ENCODE measurements around the gene SKIC8.

The SKIC8 gene

DNA sequence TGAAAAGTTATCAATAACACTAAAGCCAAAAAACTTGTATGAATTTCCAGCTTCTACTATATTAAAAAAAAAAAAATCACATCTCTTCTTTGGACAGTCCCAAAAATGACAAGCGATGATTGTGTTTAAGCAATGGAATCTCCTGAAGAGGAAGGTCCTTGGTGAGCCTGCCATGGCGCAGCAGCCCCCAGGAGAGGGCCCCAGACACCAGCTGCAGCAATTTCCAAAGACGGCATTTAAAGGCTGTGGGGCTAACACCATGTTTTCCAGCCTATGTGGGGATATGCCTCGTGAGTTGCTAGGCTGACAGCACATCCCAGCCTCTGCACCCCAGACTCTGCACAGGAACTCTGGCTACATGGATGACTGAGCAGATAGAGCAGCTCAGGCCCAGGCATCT, 14.7 kb downstream of the SKIC8 start:
- DNase-seq = no peak

DNA sequence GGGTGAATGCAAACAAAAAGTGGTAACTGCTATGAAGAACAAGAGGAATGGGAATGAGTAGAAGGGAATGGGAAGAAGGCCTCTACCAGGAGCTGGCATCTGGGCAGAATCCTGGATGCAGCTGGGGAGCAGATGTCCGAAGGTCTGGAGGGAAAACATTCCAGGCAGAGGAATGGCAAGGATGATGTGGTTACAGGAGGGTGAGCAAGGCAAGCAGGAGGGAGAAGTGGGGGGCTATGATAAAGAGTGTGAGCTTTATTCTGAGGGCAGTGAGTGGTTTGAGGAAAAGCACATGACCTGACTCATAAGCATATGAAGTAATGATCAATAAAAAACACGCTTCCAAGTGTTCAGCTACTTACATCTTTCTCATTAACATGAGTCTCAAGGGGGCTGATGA, 17.1 kb downstream of the SKIC8 start:
- no peak for DNase-seq

DNA sequence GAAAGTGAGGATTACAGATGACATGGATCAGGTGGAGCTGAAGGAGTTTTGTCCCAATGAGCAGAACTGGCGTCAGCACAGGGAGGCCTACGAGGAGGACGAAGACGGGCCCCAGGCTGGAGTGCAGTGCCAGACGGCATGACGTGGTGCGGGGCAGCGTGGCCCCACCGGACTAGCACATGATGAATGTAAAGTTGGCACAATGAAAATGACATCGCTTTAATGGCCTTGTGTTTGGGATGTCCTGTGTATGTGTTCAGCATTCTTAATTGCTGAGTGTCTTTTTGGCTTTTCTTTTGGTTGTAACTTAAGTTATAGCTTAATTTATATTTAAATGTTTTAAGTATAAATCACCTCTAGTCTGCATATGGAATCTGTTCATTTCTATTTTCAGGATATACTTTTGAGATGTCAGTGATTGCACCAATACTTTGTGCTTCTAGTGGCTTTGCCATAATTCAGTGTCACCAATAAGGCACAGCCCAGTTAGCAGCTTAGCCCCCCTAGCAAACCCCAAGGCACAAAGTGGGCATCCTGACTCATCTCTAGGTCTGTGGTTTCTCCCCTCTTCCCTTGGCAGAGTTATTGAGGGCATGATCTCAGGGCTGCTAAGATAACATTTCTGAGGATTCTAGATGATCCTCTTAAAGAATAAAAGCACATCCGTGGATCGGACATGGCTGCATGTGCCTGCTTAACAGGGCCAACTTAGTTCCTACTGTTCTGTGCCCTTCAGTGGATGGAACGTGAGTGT, 18.9 kb downstream of the SKIC8 start:
- no peak for DNase-seq

DNA sequence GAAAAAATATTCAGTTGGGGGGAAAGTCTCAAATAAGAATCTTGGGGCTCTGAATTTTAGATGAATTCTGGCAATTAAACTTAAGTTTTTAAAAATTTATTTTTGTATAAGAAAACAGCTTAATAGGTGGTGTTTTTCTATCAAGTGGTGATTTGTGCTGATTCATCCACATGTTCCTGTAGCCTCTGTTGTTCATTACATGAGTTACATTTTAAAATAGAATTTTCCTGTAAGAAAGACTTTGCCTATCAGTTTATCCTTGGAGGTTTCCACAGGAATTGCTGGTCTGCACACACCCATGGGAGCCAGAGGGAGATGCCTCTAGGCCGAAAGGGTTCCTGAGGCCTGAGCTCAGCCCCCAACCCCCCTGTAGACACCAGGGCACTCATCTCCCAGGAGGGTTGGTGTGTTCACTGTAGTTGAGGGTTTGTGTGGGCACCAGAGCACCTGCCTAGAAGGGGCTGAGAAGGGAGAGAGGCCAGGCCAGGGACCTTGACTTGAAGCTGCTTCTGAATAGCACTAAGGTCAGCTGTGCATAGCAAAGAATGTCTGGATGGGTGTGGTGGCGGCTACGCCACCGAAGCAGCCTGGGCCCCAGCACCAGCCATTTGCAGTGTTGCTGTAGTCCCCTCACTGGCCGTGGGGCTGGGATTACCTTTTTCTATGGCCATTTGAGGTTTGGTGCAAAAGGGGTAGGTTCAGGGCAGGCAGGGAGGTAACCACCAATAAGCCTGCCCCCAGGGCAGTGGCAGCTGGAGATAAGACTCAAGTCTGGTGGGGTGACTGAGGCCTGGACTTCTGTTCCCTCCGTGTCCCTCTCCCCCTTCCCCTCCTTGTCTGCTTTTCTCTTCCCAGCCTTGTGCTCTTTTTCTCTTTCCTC, 23.1 kb downstream of the SKIC8 start:
- DNase-seq = no peak

DNA sequence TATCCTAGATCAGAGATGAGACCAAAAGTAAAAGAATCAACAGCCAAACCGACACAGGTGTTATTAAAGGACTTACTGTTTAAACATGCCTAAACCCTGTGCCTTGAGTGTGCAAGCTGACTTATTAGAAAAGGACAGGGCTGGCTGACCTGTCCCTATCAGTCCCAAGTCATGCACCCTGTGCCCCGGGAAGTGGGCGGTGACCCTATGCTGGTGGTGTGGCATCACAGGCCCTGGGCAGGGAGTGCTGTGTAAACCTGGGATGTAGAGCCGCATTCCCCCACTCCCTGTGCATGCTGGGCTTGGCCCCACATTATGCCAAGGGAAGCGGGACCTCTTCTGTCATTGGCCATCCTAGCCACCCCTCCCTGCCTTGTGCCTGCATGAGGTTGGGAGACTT, 24.4 kb downstream of the SKIC8 start:
- no peak for DNase-seq

DNA sequence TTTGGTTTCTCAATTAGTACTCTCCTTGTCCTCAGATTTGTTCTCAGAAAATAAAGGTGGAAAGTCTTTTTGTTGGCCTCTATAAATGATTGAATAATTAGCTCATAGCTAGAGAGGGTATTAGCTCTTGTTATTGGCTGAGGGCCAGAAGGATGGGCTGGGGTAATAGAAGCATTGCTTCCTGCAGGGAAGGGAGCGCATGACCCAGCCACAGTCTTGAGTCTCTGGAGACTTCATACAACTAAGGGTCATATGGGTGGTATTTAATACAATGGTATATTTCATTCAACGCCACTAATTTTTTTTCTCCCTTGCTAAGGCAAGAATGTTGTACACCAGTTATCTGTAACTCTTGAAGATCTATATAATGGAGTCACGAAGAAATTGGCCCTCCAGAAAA, 26.6 kb downstream of the SKIC8 start:
- DNase-seq = no peak

DNA sequence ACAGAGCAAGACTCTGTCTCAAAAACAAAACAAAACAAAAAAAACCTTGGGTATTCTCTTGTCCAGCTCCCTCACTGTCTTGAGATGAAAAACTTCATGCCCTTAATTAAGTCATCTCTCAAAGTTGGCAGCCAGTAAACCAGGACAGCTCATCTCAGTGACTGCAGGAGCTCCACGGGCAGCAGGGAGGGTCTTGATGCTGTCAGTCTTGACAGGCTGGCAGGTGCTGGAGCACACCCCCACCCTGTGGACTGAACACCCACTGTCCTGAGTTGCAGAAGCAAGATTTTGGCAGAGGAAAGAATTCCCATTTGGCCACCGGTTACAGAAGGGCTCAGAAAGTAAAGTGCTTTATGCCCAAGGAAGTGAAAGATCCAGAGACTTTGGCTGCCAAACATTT, 27.1 kb downstream of the SKIC8 start:
- DNase-seq = no peak

- no peak for DNase-seq
Observed at GRCh38 chr15:78266806-78267205, 32.6 kb downstream of the SKIC8 start.

- no peak for DNase-seq
Observed at GRCh38 chr15:78266229-78266628, 33.2 kb downstream of the SKIC8 start.

GRCh38 chr15:78265752-78266224, 33.6 kb downstream of the SKIC8 start:
- DNase-seq = no peak

- DNase-seq = no peak
Observed at GRCh38 chr15:78265137-78265460, 34.3 kb downstream of the SKIC8 start.

DNA sequence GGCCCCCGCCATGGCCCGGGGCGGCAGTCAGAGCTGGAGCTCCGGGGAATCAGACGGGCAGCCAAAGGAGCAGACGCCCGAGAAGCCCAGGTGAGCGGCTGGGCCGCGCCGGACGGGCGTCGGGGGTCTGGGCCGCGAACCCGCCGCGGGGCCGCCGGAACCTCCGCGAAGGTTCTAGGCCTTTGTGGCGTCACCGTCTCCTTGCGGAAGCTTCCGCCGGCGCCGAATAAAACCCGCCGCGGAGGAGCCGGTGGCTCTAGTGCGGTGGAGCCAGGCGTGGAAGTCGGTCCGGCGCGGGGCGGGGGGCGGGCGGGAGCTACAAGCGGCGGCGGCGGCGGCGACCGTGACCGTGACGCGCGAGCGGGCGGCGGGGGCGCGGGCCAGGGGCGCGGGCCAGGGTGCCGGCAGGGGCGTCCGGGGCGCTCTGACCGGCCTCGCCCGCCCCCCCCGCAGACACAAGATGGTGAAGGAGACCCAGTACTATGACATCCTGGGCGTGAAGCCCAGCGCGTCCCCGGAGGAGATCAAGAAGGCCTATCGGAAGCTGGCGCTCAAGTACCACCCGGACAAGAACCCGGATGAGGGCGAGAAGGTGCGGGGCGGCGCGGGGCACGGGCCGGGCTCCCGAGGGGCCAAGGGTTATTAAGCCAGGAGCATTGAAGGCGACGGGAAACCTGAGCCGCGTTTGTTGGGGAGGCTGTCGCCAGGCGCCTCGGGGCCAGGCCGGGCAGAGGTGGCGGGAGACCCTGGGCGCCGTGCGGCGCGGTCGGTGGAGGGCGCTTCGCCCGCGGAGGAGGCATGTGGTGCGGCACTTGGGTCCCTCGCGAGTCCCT, 34.9 kb downstream of the SKIC8 start, which contains the start of gene DNAJA4:
Gene DNAJA4 (plus strand): TSS at position 259 of the 833 bp plus-strand sequence. CDS start 202 bp downstream, at position 461.
- peak; percentile 58 to 66 for DNase-seq

DNA sequence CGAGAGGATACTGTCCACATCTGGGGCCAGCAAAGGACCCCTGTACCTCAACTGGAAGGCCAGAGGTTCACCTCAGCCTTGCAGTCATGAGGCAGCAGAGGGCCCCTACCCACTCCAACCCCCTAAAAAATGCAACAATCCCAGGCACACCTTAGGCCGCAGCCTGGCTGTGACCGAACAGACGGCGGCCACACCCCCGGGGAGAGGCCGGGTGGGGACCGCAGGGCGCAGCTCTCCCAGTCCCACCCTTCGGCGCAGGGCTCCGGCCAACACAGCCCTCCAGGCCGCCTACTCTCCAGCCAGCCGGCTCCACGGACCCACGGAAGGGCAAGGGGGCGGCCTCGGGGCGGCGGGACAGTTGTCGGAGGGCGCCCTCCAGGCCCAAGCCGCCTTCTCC, 35.5 kb downstream of the SKIC8 start:
- no peak for DNase-seq

- DNase-seq = no peak
Observed at GRCh38 chr15:78263351-78263781, 36.0 kb downstream of the SKIC8 start.

GRCh38 chr15:78261062-78261461, 38.3 kb downstream of the SKIC8 start:
- no peak for DNase-seq

GRCh38 chr15:78260489-78260888, 38.9 kb downstream of the SKIC8 start:
- no peak for DNase-seq

DNA sequence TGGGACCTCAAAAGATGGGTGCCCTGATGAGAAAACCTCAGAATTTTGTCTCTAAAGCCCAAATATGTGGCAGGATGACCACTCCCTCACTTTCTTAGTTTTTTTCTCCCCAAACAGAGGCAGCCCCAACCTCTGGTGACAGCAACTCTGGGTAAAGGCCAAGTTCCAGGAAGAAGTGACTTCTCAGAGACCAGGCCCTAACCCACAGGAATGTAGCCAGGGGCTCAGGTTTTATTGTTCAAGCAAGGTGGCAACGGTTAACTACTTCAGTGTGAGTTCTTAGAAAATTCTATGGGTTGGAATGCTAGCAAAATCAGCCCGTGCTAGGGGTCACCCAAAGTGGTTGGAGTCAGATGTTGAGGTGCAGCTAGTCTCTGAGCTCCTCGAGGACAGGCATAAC, 40.2 kb downstream of the SKIC8 start:
- DNase-seq = no peak

GRCh38 chr15:78257681-78258080, 41.7 kb downstream of the SKIC8 start:
- DNase-seq = no peak

GRCh38 chr15:78256044-78256437, 43.4 kb downstream of the SKIC8 start:
- DNase-seq = no peak

- DNase-seq = no peak
Observed at GRCh38 chr15:78255421-78256043, 43.9 kb downstream of the SKIC8 start.

GRCh38 chr15:78251136-78251535, 48.3 kb downstream of the SKIC8 start:
- no peak for DNase-seq

DNA sequence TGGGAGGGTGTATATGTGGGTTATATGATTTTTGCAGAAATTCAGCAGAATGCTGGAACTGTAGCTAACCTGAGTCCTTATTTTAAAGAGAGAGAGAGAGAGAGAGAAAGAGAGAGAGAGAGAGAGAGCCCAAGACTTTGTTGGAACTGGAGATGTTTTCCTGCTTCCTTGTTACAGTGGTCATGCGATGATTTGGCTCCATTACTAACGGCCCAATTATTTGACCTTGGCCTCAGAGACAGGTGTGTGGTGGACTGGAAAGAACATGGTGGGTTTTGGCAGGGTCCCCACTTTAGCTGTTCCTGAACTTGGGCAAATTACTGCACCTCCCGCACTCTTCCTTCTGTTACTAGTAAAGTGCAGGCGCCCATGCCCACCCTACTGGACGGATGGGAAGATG, 50.3 kb downstream of the SKIC8 start:
- DNase-seq = no peak

GRCh38 chr15:78247911-78248310, 51.5 kb downstream of the SKIC8 start:
- DNase-seq = no peak
